Activated CD4-positive, alpha-beta T cell treated with anti-CD3 and anti-CD28 coated beads, Interleukin-2, amount 50 U/mL, for 16 hours (primary cell): Measurements from ENCODE around the gene RPUSD2.
"Not testable (repeated sequence)": the region's sequence is repeated elsewhere in the genome, so short reads cannot be mapped to it uniquely, and the experiment has no call there.

ENCODE experiments used
- DNase-seq: peaks from one replicate; pipeline ENCODE4 v3.0.0-alpha.2; 2020

RPUSD2 gene

DNA sequence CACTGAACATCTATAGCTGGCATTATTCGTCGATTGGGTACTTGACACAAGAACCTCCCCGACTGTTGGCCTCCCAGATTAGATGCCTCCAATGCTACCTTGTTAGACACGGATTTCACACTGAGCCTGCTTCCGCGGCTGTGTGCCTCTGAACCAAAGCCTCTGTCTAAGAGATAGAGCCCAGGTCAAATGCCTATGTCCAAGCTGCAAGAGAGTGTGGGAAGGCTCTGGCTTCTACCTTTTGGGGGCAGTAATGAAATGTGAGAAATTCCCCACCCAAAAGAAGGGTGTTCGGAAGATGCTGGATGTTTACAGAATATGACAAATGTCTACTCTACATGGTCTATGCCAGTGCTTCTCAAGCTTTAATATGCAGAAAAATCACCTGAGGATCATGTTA lies 2.0 kb upstream of the RPUSD2 start:
- DNase-seq, result peak; percentile 24

DNA sequence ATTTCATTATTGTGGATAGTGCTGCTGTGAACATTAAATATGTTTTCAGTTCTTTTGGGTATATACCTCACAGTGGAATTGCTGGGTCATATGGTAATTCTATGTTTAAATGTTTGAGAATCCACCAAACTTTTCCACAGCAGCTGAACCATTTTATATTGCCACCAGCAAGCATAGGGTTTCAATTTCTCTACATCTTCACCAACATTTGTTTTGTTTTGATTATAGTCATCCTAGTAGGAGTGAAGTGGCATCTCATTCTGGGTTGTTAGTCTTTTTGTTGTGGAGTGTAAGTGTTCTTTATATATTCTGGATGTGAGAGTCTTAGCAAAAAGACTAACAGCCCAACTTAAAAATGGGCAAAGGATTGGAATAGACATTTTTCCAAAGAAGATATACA lies 6.0 kb downstream of the RPUSD2 start:
- DNase-seq, result no peak

DNA sequence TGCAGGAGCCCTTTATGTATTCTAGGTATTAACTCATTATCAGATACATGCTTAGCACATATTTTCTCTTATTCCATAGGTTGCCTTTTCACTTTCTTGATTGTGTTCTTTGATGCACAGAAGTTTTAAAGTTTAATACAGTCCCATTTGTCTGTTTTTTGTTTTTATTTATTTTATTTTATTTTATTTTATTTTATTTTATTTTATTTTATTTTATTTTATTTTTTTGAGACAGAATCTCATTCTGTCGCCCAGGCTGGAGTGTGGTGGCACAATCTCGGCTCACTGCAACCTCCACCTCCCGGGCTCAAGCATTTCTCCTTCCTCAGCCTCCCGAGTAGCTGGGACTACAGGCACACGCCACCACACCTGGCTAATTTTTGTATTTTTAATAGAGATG lies 7.8 kb downstream of the RPUSD2 start:
- DNase-seq, result not testable (repeated sequence)

DNA sequence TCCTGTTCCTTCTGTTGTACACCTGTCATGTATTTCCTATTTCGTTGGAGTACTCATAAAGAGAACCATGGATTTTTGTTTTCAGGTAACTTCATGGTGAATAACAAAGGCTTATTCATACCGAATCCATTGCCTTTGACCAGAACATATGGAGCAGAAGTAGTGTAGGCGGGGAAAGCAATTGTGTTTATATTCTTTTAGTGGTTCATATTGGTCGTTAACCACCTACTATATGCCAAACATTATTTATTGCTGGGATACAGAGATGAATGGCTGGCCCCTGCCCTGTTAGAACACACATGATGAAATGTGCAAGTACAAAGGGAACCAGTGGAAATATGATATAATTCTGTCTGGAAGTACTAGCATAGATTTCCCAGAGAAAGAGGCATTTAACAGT lies 9.8 kb downstream of the RPUSD2 start:
- no peak for DNase-seq

DNA sequence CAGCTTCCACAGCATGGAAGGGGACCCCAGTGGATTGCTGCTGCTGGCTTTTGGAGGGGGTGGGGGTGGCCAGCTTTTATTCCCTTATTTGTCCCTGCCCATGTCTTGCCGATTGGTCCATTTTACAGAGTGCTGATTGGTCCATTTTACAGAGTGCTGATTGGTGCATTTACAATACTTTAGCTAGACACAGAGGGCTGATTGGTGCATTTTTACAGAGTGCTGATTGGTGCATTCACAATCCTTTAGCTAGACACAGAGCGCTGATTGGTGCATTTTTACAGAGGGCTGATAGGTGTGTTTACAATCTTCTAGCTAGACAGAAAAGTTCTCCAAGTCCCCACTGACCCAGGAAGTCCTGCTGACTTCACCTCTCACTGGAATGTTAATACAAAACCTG lies 12.7 kb downstream of the RPUSD2 start:
- DNase-seq, result not testable (repeated sequence)

DNA sequence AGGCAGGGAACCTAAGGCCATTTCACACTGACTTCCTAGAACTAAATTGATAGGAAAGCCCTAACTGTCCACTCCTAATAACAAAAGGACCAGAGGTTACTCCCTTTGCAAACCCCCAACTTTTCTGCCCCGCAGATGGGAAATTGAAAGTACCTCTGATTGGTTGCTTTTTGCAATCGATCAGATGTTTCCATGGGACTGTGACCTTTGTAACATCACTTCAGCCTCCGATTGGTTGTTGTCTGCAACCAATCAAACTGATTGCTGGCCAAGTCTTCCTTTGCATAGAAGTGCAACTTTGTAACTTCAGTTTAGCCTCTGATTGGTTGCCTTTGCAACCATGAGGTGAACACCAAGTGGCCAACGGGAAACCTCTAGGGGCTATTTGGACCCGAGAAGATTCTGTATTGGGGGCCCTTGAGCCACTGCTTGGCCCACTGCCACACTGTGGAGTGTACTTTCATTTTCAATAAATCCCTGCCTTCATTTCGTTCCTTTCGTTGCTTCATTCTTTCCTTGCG lies 13.7 kb downstream of the RPUSD2 start:
- peak; percentile 33 for DNase-seq

DNA sequence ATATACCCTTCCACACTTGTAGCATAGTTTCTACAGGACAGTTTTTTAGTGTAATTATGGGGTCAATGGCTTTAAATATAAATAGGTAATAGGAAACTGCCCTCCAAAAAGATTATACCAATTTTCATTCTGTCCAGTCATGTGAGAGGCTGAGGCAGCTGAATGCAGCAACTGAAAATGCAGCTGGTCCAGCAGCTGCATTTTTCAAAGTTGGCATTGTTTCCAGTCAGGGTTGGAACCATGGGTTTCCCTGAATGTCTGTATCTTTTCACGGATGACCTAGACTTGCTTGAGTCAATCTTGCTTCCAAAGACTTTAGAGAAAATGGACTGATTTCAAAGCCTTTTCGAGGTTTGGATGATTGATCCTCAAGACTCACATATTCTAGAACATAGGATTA lies 15.1 kb downstream of the RPUSD2 start:
- DNase-seq, result no peak

DNA sequence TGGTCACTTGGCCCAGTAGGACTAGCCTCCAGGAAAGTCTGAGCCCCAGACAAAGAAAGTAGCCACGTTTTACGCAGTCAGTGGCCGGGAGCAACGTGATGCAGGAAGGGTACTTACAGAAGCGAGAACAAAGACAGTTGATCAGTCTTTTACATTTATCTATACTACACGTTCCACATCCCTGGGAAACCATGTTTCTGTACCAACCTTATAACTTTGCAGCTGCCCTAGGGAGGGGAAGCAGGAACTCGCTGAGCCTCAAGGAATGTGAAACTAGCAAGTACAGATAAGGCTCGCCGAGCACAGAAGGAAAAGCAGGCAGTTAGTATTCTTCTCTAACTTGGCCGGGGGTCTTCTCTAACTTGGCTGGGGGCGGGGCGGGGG lies 21.6 kb downstream of the RPUSD2 start:
- DNase-seq, result no peak

DNA sequence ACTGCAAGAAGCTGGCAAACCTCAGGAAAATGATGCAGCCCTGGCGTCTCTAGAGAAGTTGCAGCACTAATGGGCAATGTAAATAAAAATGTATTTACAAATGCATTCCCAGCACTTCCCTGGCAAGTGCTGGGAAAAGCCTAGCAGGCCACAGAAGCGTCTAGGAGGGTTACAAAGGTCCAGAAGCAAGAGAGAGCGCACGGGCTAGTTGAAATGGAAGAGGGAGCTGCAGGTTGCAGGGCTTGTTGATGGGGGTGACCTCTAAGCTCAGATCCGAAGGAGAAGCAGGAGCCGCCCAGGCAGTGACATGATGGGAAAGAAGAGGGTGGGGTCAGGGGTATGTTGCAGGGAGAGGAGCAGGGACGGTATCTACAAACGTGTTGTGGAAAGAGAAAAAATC lies 22.3 kb downstream of the RPUSD2 start:
- no peak for DNase-seq

DNA sequence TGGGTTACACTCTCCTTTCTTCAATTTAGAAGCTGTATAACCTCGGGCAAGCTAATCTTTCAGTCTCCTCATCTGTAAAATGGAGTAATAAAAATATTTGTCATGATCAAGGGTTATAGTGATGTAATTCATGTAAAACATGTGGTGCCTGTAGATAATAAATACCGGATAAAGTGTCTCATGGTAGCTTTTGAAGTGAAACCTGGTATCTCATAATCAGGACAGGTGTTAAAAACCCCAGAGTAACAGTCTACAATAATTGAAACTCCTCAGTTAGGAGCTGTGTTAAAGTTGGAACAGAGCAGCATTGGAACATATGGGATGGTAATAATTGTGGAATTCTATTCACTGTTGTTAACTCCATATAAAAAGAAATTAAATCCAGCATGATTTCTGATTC lies 24.1 kb downstream of the RPUSD2 start:
- DNase-seq, result no peak

DNA sequence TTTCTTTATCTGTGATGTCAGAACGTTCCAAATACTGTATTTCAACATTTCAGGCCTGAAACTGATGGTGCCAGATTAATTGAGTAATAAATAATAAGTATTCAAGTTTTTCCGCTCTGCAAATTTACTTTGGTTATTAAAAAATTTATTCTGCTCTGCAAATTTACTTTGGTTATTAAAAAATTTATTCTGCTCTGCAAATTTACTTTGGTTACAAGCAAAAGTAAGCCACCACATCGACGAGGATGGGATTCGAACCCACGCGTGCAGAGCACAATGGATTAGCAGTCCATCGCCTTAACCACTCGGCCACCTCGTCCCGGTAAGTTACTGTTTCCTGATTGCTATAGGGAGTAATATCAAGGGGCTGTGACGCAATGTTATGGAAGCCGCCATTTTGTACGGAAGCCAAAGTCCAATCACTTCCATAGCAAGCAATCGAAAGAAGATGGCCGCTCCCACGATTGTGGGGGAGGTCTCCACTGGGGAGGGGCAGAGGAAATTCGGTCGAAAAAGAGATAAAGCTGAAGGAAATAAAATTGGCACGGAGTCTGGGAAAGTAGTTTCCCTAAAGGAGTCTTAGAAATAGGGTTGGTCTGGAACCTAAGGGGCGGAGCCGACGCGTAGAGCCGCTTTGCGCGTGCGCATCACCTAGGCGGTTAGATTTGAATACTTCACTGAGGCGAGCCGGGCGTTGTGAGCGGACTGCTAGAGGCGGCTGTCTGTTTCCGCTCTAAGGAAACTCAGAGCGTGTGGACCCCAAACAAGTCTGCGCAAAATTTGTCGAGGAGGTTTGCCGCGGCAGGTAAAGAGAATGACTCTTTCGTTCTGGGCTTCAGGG lies 24.7 kb downstream of the RPUSD2 start, which contains the start of gene KNL1:
Gene KNL1 (plus strand): TSS at position 662 of the 841 bp plus-strand sequence. CDS start 8,683 bp downstream, outside the sequence.
- DNase-seq, result peak; percentile 94

DNA sequence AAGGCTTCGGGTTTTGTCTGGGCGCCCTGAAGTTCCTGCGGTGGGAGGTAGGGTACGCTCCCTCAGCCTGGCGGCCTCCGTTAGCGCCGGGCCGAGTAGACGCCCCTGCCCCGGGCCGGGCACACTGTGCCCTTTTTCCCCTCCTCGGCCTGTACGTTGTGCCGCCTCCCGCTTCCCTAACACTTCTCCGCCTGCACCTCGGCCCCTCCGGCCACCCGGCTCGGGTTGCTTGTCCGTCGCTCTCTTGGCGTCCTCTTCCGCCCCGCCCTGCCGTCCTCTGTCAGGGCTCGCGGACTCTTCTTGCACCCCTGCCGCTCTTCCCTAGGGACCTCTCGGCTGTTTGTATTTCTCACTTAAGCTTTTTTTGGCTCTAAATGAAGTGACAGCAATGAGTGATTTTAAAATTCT lies 25.3 kb downstream of the RPUSD2 start:
- DNase-seq, result no peak

DNA sequence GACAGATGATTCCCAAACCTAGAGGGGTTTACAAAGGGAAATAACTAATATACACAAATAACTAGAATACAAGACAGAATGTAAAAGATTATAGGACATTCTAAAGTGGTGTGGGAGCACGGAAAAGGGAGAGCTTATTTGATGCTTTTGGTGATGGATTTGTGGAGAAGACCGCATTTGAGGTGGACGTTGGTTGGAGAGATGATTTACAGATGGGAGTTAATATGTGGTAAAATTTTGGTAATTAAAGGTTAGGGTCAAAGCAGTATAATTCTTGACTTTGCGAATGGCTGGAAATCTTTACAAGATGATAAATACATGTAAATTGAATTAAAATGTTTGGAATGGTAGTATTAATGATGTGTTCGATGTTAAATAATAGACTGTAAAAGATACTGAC lies 26.1 kb downstream of the RPUSD2 start:
- no peak for DNase-seq

DNA sequence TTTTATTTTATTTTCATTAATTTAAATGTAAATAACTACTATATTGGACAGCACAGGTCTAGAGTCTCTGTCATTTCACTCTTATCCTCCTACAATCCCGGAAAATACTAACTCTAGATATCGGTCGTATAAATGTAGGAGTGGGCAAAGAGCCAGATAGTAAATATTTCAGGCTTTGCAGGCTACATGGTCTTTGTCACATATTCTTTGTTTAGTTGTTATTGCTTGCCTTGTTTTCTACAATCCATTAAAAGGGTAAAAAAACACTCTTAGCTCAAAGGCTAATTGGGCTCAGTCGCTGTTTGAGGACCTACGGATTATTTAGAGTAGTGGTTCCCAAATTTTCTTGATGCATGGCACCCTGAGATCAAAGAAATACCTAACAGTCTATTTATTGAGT lies 26.7 kb downstream of the RPUSD2 start:
- no peak for DNase-seq

DNA sequence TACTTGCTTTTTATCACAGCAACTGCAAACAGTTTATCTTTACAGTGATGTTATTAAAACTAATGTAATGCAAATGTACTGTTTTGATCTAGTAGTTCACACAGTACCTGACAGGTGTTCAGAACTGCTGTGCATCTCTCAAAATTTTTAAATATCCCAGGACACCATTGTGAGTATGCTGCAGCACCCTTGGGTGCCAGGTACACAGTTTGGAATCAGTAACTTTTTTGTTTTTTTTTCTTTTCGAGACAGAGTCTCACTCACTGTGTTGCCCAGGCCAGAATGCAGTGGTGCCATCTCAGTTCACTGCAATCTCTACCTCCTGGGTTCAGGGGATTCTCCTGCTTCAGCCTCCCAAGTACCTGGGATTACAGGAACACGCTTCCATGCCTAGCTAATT lies 27.9 kb downstream of the RPUSD2 start:
- DNase-seq, result no peak

DNA sequence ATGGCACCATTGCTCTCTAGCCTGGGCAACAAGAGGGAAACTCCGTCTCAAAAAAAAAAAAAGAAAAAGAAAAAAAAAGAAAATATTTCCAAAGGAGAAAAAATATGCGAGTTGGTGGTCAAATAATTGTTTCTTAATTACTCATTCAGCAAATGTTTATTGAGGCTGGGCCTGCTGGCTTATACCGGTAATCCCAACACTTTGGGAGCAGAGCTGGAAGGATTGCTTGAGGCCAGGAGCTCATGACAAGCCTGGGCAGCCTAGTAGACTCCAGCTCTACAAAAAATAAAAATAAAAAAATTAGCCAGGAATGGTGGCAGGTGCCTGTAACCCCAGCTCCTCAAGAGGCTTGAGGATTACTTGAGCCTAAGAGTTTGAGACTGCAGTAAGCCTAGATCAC lies 29.0 kb downstream of the RPUSD2 start:
- DNase-seq, result no peak

DNA sequence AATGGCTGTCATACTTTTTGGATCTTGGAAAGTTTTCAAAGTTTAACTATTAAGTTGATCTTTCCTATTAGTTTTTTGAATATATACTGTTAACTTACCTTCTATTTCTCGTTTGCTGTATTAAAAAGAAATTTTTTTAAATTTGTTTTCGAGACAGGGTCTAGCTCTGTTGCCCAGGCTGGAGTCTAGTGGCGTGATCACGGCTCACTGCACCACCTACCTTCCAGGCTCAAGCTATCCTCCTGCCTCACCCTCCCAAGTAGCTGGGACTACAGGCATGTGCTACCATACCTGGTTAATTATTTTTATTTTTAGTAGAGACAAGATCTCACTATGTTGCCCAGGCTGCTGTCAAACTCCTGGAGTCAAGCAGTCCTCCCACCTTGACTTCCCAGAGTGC lies 29.6 kb downstream of the RPUSD2 start:
- no peak for DNase-seq

DNA sequence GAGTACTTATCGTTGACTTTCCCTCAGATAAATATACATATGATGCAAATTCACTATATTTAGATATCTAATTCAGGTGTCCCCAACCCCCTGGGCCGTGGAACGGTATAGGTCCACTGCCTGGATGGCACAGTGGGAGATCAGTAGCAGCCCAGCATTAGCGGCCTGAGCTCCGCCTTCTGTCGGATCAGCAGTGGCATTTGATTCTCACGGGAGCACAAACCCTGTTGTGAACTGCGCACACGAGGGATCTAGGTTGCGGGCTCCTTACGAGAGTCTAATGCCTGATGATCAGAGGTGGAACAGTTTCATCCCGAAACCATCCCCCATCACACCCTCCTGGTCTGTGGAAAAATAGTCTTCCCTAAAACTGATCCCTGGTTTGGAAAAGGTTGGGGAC lies 31.9 kb downstream of the RPUSD2 start:
- DNase-seq, result no peak

DNA sequence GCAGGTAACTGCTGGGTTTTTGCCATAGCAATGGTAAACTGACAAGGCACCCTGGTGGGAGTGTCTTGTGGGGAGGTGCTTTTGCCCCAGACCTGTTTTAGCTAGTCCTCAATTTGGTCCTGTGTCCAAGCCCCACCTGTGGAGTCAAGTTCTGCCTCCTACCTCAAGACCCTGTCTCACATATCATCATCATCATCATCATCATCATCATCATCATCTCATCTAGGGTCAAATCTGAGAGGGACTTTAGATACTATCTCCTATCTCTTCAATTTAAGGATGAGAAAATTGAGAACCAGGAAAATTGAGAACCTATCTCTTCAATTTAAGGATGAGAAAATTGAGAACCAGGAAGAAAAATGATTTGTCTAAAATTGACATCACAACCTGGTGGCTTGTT lies 34.8 kb downstream of the RPUSD2 start:
- no peak for DNase-seq

DNA sequence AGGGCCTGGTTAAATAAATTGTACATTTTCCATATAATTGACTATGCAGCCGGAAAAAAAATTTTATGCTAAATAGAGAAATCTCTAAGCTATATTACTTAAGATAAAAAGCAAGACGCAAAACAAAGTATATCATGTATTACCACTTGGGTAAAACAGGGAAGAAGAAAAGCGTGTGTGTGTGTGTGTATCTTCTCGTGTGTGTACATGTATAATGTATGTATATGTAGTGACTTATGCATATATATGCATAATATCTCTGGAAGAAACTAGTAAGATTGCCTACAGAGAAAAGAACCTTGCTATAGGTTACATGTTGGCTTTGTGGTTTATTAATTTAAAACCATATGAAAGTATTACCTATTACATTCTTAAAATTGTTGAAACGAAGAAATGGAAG lies 44.0 kb downstream of the RPUSD2 start:
- DNase-seq, result no peak

DNA sequence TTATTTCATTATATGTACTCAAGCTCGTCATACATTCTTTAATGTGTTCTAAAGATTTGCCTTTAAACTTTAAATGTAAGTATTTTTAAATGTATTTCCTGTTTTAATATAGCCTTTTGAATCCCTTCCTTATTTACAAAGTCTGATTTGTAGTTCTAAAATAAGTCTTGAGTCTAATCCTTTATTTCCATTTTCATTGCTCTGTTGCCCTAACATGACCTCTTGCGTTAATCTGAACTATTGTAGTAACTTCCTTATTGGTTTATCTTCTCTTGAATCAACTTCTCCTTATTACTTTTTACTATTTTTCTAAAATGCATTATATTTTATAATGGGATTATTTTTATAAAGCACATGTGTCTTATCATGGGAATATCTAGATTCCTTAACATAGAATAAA lies 48.9 kb downstream of the RPUSD2 start:
- no peak for DNase-seq

DNA sequence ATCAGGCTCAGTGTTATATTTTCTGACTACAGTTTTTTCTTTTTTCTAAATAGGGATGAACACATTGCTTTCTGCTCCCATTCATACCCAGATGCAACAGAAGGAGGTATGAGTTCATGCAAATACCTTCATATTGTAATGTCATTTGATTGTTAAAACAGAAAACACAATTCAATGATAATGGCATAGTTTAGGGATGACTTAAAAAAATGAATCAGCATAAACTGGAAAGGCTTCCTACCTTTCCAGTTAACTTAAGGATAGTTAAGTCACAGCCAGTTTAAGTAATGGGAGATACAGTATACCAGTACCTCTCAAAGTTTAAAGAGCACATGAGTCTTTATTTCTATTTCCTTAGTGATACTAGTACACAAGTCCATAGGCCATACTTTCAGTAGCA lies 49.8 kb downstream of the RPUSD2 start:
- DNase-seq, result no peak

DNA sequence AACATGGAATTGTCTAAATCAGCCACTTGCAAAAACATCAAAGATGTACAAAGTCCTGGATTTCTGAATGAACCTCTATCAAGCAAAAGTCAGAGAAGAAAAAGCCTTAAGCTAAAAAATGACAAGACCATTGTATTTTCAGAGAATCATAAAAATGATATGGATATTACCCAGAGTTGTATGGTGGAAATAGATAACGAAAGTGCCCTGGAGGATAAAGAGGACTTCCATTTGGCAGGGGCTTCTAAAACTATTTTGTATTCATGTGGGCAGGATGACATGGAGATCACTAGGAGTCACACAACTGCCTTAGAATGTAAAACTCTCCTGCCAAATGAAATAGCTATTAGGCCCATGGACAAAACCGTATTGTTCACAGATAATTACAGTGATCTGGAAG lies 54.3 kb downstream of the RPUSD2 start:
- DNase-seq, result no peak
